Measurements from ENCODE around the gene SLC44A1.

Gene SLC44A1

GRCh38 chr9:105360344-105360743 lies 115.9 kb downstream of the SLC44A1 start:
- DNase-seq (ENCODE audit: low read depth) = no peak
- no peak overlapping the region for H3K4me3 ChIP-seq (ENCODE audit: low read depth, low read length)
- no peak for TF ChIP-seq MYC (IDR thresholded peaks at IDR 0.05; ENCODE audit: low read depth, low read length)
- TF ChIP-seq, protein P1, sequence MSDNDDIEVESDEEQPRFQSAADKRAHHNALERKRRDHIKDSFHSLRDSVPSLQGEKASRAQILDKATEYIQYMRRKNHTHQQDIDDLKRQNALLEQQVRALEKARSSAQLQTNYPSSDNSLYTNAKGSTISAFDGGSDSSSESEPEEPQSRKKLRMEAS (IDR thresholded peaks at IDR 0.05; ENCODE audit: low read depth, low read length) = no peak
- TF ChIP-seq CTCF (IDR thresholded peaks at IDR 0.05; ENCODE audit: low read depth, low read length) = no peak
- no peak for TF ChIP-seq POLR2A (IDR thresholded peaks at IDR 0.05; ENCODE audit: extremely low read depth, insufficient read length)

DNA sequence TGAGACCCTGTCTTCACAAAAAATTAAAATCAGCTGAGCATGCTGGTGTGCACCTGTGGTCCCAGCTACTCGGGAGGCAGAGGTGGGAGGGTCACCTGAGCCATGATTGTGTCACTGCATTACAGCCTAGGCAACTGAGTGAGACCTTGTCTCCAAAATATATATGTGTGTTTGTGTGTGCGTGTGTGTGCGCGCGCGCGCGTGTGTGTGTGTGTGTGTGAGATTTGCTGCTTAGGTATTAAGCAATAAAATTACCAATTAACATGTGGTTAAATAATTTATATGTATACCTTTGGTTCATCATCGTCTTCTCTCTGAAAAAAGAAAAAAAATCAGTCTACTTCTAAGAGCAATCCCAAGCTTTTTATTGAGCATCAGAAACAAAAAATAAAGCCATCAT lies 117.4 kb downstream of the SLC44A1 start:
- H3K4me3 ChIP-seq (ENCODE audit: low read depth, low read length) = no peak overlapping the region
- DNase-seq (ENCODE audit: low read depth) = no peak
- TF ChIP-seq, protein P1 (IDR thresholded peaks at IDR 0.05; ENCODE audit: low read depth, low read length) = no peak
- TF ChIP-seq POLR2A (IDR thresholded peaks at IDR 0.05; ENCODE audit: extremely low read depth, insufficient read length) = no peak
- no peak for TF ChIP-seq MYC (IDR thresholded peaks at IDR 0.05; ENCODE audit: low read depth, low read length)
- no peak for TF ChIP-seq CTCF (IDR thresholded peaks at IDR 0.05; ENCODE audit: low read depth, low read length)

DNA sequence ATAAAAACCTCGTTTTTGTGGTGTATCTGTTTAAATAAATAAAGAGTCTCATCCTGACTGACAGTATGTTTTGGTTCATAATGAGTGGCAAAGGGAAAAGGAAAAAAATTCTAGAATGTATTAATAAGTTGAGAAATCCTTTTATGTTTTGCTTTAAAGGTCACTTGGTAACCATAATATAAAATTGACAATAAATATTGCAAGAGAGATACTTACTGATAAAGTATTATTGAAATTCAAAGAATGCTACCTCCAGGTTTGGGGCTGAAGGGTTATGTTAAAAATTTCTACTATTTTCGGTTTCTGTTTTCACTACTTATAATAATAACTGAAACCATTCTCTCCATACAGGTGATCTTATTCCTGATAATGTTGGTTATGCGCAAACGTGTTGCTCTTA lies 118.0 kb downstream of the SLC44A1 start:
- TF ChIP-seq POLR2A (IDR thresholded peaks at IDR 0.05; ENCODE audit: extremely low read depth, insufficient read length) (no peak), CTCF (IDR thresholded peaks at IDR 0.05; ENCODE audit: low read depth, low read length) (no peak), MYC (IDR thresholded peaks at IDR 0.05; ENCODE audit: low read depth, low read length) (no peak)
- TF ChIP-seq, protein P1 (IDR thresholded peaks at IDR 0.05; ENCODE audit: low read depth, low read length) = no peak
- DNase-seq (ENCODE audit: low read depth) = no peak
- no peak overlapping the region for H3K4me3 ChIP-seq (ENCODE audit: low read depth, low read length)

- DNase-seq (ENCODE audit: low read depth) = no peak
- TF ChIP-seq CTCF (IDR thresholded peaks at IDR 0.05; ENCODE audit: low read depth, low read length) (no peak), POLR2A (IDR thresholded peaks at IDR 0.05; ENCODE audit: extremely low read depth, insufficient read length) (no peak), MYC (IDR thresholded peaks at IDR 0.05; ENCODE audit: low read depth, low read length) (no peak)
- TF ChIP-seq, protein P1 (IDR thresholded peaks at IDR 0.05; ENCODE audit: low read depth, low read length) = no peak
- no peak overlapping the region for H3K4me3 ChIP-seq (ENCODE audit: low read depth, low read length)
These were observed 119.4 kb downstream of the SLC44A1 start for GRCh38 chr9:105363837-105364236.

DNA sequence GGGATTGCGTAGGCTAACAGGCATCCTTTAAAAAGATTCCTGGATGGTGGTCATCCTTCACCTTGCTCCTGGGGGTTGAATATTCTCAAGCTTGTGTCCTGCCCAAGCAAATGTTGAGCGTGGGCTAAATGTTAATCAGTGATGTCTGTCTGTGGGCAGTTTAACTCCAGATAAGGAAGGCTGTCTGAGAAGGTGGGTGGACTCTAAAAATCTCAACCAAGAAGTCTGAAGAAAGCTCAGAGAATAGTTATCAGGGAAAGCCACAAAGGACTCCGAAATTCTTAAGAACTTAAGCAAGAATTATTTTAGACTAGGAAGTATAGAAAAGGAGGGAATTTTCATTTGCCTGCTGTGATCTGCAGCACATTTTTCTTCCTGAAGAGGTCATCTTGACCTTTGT lies 125.5 kb downstream of the SLC44A1 start:
- no peak overlapping the region for H3K4me3 ChIP-seq (ENCODE audit: low read depth, low read length)
- TF ChIP-seq CTCF (IDR thresholded peaks at IDR 0.05; ENCODE audit: low read depth, low read length) (no peak), POLR2A (IDR thresholded peaks at IDR 0.05; ENCODE audit: extremely low read depth, insufficient read length) (no peak), MYC (IDR thresholded peaks at IDR 0.05; ENCODE audit: low read depth, low read length) (no peak)
- TF ChIP-seq, protein P1 (IDR thresholded peaks at IDR 0.05; ENCODE audit: low read depth, low read length) = no peak
- DNase-seq (ENCODE audit: low read depth) = no peak

- no peak overlapping the region for H3K4me3 ChIP-seq (ENCODE audit: low read depth, low read length)
- TF ChIP-seq, protein P1 (IDR thresholded peaks at IDR 0.05; ENCODE audit: low read depth, low read length) = no peak
- TF ChIP-seq MYC (IDR thresholded peaks at IDR 0.05; ENCODE audit: low read depth, low read length) (no peak), POLR2A (IDR thresholded peaks at IDR 0.05; ENCODE audit: extremely low read depth, insufficient read length) (no peak), CTCF (IDR thresholded peaks at IDR 0.05; ENCODE audit: low read depth, low read length) (no peak)
- no peak for DNase-seq (ENCODE audit: low read depth)
These were observed 129.3 kb downstream of the SLC44A1 start for GRCh38 chr9:105373723-105374122.

Data from NB4 (cell line).